Measurements from ENCODE around the gene SPON1.

The SPON1 gene

GRCh38 chr11:13963169-13963948 is 836 bp downstream of the SPON1 start:
- Histone ChIP-seq H3K4me2 (ENCODE audit: low read depth, low read length, poor library complexity, severe bottlenecking) (no peak overlapping the region), H4K20me1 (ENCODE audit: insufficient read depth, low read length, poor library complexity, severe bottlenecking) (no peaks in the 10 kb centered on the region), H3K9me3 (ENCODE audit: insufficient read depth, low read depth, low read length) (no peaks in the 10 kb centered on the region), H3K9ac (ENCODE audit: low read depth, low read length, poor library complexity, severe bottlenecking) (no peak overlapping the region), H3F3A (ENCODE audit: low read depth) (no peaks in the 10 kb centered on the region), H3K36me3 (ENCODE audit: insufficient read depth, low read length) (no peaks in the 10 kb centered on the region), H3K27me3 (ENCODE audit: insufficient read depth, low read length, poor library complexity, severe bottlenecking) (peaks cover 41% of the 10 kb centered on the region), H3K79me2 (ENCODE audit: insufficient read depth, low read length) (no peaks in the 10 kb centered on the region), H3K4me1 (ENCODE audit: insufficient read depth, low read length, poor library complexity, severe bottlenecking) (no peaks in the 10 kb centered on the region), H2AFZ (ENCODE audit: low read length) (no peak overlapping the region), H3K9me2 (replicated peaks; ENCODE audit: low read depth, low read length) (no peaks in the 10 kb centered on the region), H3K4me3 (ENCODE audit: low read length, poor library complexity, severe bottlenecking) (no peak overlapping the region)
- TF ChIP-seq EZH2phosphoT487 (IDR thresholded peaks at IDR 0.05; ENCODE audit: borderline replicate concordance), result no peak
- no peak for TF ChIP-seq CTCF (conservative IDR thresholded peaks at IDR 0.05; ENCODE audit: low read length)

- Histone ChIP-seq H3K9ac (ENCODE audit: low read depth, low read length, poor library complexity, severe bottlenecking) (no peak overlapping the region), H3K27me3 (ENCODE audit: insufficient read depth, low read length, poor library complexity, severe bottlenecking) (peaks cover 33% of the 10 kb centered on the region), H3K9me3 (ENCODE audit: insufficient read depth, low read depth, low read length) (no peaks in the 10 kb centered on the region), H3K79me2 (ENCODE audit: insufficient read depth, low read length) (no peaks in the 10 kb centered on the region), H2AFZ (ENCODE audit: low read length) (no peak overlapping the region), H3K4me1 (ENCODE audit: insufficient read depth, low read length, poor library complexity, severe bottlenecking) (no peaks in the 10 kb centered on the region), H3K4me3 (ENCODE audit: low read length, poor library complexity, severe bottlenecking) (no peak overlapping the region), H3K36me3 (ENCODE audit: insufficient read depth, low read length) (no peaks in the 10 kb centered on the region), H4K20me1 (ENCODE audit: insufficient read depth, low read length, poor library complexity, severe bottlenecking) (no peaks in the 10 kb centered on the region), H3K9me2 (replicated peaks; ENCODE audit: low read depth, low read length) (no peaks in the 10 kb centered on the region), H3F3A (ENCODE audit: low read depth) (no peaks in the 10 kb centered on the region), H3K4me2 (ENCODE audit: low read depth, low read length, poor library complexity, severe bottlenecking) (no peak overlapping the region)
- TF ChIP-seq CTCF (conservative IDR thresholded peaks at IDR 0.05; ENCODE audit: low read length) (no peak), EZH2phosphoT487 (IDR thresholded peaks at IDR 0.05; ENCODE audit: borderline replicate concordance) (no peak)
These were observed 1.6 kb downstream of the SPON1 start for GRCh38 chr11:13963949-13964770.

- Histone ChIP-seq H3K4me2 (ENCODE audit: low read depth, low read length, poor library complexity, severe bottlenecking) (no peak overlapping the region), H3K9ac (ENCODE audit: low read depth, low read length, poor library complexity, severe bottlenecking) (no peak overlapping the region), H3K4me3 (ENCODE audit: low read length, poor library complexity, severe bottlenecking) (no peak overlapping the region), H3K9me2 (replicated peaks; ENCODE audit: low read depth, low read length) (no peaks in the 10 kb centered on the region), H3K9me3 (ENCODE audit: insufficient read depth, low read depth, low read length) (no peaks in the 10 kb centered on the region), H3K27me3 (ENCODE audit: insufficient read depth, low read length, poor library complexity, severe bottlenecking) (peaks cover 33% of the 10 kb centered on the region), H3K4me1 (ENCODE audit: insufficient read depth, low read length, poor library complexity, severe bottlenecking) (no peaks in the 10 kb centered on the region), H4K20me1 (ENCODE audit: insufficient read depth, low read length, poor library complexity, severe bottlenecking) (no peaks in the 10 kb centered on the region), H3K36me3 (ENCODE audit: insufficient read depth, low read length) (no peaks in the 10 kb centered on the region), H3K79me2 (ENCODE audit: insufficient read depth, low read length) (no peaks in the 10 kb centered on the region), H3F3A (ENCODE audit: low read depth) (no peaks in the 10 kb centered on the region), H2AFZ (ENCODE audit: low read length) (no peak overlapping the region)
- TF ChIP-seq EZH2phosphoT487 (IDR thresholded peaks at IDR 0.05; ENCODE audit: borderline replicate concordance) (no peak), CTCF (conservative IDR thresholded peaks at IDR 0.05; ENCODE audit: low read length) (no peak)
These were observed 2.2 kb downstream of the SPON1 start for GRCh38 chr11:13964771-13965074.

Data from Loucy (cell line).